GM19099 (cell line): ENCODE measurements around the gene GRIK4.

ENCODE experiments used
- POLR2A ChIP-seq: IDR thresholded peaks from 3 replicates; pipeline ENCODE4 v1.6.1; 2011; ENCODE audit warnings: low read depth; ENCODE audit not compliant: insufficient read length; ENCODE audit errors: extremely low read depth

Gene GRIK4

DNA sequence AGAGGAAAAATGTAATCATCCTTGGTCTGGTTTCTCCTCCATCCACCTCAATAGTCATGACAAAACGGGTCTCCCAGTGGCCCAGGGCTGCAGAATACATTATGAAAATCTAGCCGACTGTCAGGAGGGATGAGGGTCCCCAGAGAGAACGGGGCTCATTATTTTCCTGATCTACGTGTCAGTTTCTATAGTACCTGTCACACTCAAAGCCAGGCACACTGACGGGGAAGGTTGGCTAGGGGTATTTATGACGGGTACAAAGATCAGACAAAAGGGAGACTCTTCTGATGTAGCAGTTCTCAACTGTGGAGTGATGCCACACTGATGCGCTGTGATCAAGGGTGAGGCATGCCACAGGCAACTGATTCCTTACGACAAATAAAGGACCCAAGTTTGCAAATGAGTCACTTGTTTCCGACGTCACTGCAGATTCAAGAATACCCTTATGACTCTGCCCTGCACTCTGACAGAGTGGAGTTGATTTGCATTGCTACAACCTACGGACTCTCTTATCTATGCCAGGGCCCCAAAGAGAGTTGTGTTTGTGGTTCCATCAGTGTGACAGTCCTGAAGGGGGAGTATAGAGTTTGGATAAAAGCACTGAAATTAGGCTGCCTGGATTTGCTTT, 324.2 kb downstream of the GRIK4 start:
- no peak for TF ChIP-seq POLR2A

- no peak for TF ChIP-seq POLR2A
Measured at GRCh38 chr11:120837696-120838095, 326.1 kb downstream of the GRIK4 start.

DNA sequence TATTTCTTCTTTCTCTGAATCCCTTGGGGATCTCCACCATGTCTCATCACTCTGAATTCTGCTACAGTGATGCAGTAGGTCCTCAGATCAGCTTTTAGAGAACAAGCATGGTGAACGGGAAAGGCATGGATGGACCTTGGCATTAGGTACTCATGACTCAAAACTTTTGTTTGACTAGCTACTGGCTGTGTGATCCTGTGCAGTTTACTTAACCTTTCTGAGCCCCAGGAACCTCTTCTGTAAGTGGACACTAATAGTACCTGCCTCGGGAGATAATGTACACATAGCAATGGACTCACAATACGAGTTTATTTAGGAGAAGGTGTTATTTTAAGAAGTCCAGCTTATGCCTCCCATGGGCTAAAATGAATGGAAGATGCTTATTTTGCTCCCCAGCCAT, 327.7 kb downstream of the GRIK4 start:
- TF ChIP-seq POLR2A = no peak

- TF ChIP-seq POLR2A = no peak
Measured at GRCh38 chr11:120839846-120840402, 328.4 kb downstream of the GRIK4 start.

- TF ChIP-seq POLR2A = no peak
Measured at GRCh38 chr11:120840661-120841060, 329.1 kb downstream of the GRIK4 start.

DNA sequence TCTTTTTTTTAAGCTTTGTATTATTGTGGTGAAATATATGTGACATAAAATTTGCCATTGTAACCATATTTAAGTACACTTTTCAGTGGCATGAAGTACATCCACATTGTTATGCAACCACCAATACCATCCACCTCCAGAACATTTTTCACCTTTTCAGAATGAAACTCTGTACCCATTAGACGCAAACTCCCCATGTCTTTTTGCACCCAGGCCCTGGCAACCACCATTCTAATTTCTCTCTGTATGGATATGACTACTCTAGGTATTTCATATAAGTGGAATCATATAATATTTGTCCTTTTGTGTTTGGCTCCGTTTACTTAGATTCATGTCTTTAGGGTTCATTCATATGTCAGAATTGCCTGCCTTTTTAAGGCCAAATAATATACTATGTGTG, 329.5 kb downstream of the GRIK4 start:
- TF ChIP-seq POLR2A = no peak

DNA sequence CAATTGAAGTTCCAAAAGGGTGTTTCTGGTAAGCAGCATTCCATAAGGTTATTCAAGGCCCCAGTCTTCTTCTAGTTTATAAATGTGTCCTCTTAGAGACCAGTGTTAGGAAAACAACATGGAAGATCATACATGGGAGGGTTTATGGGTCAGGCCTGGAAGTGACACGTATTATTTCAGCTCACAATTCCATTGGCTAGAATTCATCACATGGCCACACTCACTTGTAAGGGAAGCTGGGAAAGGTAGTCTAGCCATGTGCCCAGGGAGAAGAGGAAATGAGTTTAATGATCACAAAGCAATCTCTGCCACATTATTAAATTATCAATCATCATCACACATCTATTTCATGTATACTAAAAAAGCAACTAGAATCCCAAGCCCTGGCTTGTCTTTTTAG, 330.6 kb downstream of the GRIK4 start:
- TF ChIP-seq POLR2A = no peak

GRCh38 chr11:120853435-120853834, 341.9 kb downstream of the GRIK4 start:
- no peak for TF ChIP-seq POLR2A

- TF ChIP-seq POLR2A = no peak
Measured at GRCh38 chr11:120854988-120855387, 343.4 kb downstream of the GRIK4 start.

GRCh38 chr11:120857508-120857907, 346.0 kb downstream of the GRIK4 start:
- no peak for TF ChIP-seq POLR2A

- TF ChIP-seq POLR2A = no peak
Measured at GRCh38 chr11:120858740-120859139, 347.2 kb downstream of the GRIK4 start.

GRCh38 chr11:120859552-120860295, 348.2 kb downstream of the GRIK4 start:
- no peak for TF ChIP-seq POLR2A

DNA sequence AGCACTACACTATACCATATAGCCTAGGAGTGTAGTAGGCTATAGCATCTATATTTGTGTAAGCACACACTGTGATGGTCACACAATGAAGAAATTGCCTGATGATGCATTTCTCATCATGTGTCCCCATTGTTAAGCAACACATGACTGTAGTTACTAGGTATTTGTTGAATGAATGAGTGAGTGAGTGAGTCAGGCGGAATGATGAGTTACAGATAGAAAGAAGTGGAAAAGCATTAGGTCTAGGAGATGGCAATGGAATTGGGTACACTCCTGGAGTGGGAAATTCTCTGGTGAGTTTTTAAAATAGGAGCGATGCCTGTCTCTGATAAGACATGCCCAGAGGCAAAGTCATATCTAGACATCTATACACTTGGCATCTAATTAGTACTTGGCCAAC, 351.8 kb downstream of the GRIK4 start:
- no peak for TF ChIP-seq POLR2A

DNA sequence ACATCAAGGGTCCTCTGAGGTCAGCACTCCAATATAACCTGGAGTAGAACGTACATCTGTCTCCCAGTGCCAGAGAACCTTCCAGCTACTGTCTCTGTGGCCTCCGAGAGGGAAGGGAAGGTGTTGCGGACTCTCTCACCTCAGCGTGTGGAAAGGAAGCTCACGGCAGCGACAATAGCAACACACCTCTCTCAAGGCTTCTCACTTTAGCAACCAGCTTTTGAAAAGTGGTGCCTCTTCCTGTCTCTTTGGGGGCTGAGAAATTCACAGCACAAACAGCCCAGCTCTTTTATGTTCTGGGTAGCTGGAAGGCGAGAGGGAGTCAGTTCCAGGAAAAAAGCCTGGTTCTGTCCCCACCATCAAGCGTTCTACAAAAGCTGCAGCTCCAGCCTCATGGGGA, 355.5 kb downstream of the GRIK4 start:
- no peak for TF ChIP-seq POLR2A

DNA sequence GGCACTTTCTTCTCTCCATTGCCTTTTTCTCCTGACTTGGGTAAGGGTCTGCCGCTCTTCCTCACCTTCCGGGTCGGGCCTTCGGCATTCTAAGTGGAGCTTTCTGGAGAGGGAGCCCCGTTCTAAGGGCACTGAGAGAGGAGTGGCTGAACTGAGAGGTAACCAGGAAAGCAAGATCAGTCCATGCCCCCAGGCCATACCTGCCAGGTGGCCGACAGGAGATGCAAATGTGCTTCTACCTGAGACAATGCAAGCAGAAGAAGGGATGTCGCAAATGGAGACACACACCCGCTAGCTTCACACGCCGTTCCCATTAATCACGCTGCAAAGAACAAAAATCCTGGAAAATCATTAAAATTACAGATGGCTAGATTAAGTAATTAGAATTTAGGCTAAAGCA, 356.0 kb downstream of the GRIK4 start:
- no peak for TF ChIP-seq POLR2A

DNA sequence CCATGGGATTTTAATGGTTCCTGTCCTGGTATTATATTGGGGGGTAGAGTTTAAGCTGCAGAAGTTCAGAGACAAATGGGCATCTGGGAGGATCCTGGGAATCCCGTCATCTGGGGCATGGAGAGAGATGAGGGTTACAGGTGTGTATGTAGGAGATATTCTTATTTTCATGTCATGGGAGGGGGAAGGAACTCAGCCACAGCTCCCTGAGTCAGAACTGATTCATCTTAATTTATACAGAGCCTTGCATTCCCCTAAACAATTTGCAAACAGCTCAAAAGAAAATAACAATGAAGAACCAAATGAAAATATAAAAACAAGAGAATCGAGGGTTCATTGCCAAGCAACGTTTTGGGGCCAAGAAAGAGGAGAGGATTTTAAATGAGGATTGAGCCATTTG, 356.4 kb downstream of the GRIK4 start:
- TF ChIP-seq POLR2A = no peak

DNA sequence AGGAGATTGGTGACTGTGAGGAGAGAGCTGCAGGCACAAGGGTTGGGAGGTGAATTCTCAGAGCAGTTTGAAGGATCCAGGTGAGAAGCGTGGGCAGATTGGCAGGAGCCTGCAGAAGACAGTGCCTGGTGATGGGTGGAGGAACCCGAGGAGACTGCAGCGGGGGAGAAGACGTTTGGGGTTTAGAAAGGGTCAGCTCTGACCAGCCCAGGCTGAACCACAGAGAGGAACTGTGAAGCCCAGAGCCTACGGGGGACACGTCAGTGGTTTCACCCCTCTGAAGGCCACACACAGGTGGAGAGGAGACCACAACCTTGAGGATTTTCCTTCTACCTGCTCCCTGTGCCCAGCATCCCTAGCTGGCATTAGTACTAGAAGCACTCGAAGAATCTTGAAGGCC, 357.5 kb downstream of the GRIK4 start:
- no peak for TF ChIP-seq POLR2A

DNA sequence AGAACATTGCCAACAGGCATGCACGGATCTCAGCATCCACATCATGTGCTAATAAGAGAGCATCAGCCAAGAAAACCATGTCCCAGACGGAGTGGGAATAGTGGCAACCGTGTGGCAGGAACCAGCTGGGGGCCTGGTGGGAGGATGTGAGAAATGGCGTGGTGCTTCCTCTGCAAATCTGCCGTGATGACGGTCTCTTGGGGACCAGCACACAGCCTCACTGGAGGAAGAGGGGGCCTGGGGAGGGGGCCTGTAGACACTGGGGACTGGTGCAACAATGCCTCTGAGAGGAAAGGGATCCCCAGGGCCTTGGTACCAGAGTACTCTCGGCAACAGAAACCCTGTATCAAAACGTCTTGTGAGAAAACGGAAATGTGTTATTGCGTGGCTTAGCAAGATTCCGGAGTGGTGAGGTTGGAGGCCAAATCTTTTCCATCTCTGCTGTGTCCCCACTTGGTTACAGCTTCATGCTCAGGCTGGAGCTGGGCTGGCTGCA, 358.0 kb downstream of the GRIK4 start:
- no peak for TF ChIP-seq POLR2A
